HG03469 (cell line): ENCODE measurements around the gene VAV2.

Experiments
- ATAC-seq: cut with Tn5 transposase; IDR thresholded peaks from one replicate; pipeline ENCODE4 v1.9.1; 2021; ENCODE audit warnings: mild to moderate bottlenecking, moderate library complexity, moderate number of reproducible peaks; ENCODE audit not compliant: unreplicated experiment

VAV2 gene

GRCh38 chr9:133882849-133883755 lies 109.0 kb downstream of the VAV2 start:
- ATAC-seq = no peak

DNA sequence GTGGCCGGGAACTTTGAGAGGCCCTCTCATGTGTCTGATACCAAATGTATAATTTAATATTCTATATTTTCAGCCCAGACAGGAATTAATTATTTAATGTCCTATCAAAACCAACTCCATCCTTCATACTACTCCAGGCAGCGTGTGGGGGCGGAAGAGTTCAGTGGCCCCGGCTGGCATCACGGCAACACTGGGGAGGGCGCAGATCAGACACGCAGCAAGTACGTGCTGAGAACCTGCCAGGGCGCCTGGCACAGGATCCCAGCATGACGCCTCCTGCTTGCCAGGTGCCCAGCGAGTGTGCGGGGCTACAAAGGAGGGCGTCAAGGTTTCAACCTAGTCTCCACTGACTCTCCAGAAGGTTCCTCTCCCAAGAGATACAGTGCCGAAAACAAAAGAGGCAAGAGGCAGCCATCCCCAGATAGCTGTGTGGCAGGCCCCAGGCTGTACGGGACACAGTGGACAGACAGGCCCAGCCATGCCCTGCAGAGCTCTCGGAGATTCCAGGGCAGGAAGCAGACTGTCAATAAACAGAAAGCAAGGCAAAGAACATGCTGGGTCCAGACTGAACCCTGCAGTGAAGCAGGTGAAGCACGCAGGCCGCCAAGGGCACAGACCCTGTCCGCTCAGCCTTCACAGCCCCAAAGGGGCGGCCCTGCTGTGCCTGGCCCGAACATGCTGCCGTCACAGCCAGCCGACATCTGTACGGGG lies 110.3 kb downstream of the VAV2 start:
- no peak for ATAC-seq

DNA sequence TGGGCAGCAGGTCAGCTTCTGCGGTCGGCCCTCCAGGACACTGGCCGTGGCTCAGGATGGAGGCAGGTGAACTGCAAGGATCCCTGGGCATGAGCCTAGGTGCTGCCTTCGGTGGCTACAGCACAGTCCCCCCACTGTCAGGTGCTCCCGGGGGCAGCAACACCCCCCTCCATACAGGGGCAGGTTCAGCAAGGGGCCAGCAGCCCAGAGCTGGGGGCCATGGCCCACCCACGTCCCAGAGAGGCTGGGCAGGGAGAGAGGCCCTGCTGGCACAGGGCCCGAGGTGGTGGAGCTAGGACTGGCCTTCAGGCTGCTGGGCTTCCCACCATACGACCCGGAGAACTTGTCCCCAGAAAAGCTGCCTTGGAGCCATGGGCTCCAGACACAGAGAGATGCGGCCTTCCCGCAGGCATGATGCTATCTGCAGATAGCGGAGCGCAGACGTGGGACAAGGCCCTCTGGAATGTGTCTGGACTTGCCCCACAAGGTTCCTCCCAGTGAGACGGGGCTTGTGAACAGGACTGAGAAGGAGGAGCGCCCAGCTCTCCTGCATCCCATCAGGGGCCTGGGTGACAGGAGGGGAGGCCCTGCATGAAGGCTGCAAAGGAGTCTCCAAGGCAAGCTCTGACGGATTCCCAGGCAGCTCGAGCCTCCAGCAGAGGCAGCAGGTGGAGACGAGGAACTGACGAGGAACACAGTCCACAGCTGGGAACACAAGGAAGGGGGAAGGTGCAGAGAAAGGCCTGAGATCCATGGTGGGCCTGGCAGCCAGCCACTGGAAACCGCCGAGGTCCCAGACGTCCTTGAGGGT lies 111.1 kb downstream of the VAV2 start:
- ATAC-seq = no peak

DNA sequence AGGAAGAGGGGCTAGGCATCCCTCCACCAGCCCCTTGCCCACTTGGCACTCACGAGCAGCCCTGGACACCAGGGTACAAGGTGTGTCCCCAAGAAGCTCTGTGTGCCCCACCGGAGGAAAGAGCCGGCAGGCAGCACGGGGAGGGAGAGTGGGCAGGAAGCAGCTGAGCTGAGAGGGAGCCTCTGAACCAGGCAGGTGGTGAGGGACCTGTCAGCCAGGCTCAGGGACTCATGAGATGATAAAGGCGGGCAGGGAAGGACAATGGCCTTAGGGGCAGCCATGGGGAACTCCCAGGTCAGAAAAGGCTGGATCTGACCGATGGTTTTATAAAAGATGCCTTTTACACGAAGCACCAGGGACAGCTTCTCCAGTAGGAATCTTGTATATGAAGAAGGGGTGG lies 112.0 kb downstream of the VAV2 start:
- no peak for ATAC-seq

DNA sequence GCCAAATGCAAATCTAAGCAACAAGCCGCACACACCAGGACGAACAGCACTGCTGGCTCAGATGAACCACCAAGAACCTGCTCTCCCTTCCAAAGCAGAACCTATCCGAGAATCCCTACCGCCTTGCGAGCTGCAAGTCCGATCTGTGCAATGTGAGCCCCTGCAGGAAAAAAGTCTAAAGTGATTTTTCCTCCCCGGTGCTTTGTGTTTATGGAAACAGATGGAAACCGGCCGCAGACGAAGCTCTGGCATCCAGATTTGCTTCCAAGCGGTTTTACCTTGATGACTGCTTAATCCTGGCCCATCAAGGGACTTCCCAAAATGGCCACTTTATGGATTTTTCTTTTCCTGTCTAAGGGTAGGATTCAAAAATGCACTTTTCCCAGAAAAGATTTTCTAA lies 112.5 kb downstream of the VAV2 start:
- ATAC-seq = no peak

- no peak for ATAC-seq
Observed at GRCh38 chr9:133878402-133878801, 113.7 kb downstream of the VAV2 start.

GRCh38 chr9:133877967-133878366 lies 114.2 kb downstream of the VAV2 start:
- ATAC-seq = no peak

GRCh38 chr9:133877327-133877726 lies 114.8 kb downstream of the VAV2 start:
- ATAC-seq = no peak

- no peak for ATAC-seq
Observed at GRCh38 chr9:133876836-133877235, 115.3 kb downstream of the VAV2 start.

- no peak for ATAC-seq
Observed at GRCh38 chr9:133876144-133876543, 116.0 kb downstream of the VAV2 start.

- ATAC-seq = no peak
Observed at GRCh38 chr9:133875131-133875530, 117.0 kb downstream of the VAV2 start.

GRCh38 chr9:133874659-133875058 lies 117.5 kb downstream of the VAV2 start:
- no peak for ATAC-seq

DNA sequence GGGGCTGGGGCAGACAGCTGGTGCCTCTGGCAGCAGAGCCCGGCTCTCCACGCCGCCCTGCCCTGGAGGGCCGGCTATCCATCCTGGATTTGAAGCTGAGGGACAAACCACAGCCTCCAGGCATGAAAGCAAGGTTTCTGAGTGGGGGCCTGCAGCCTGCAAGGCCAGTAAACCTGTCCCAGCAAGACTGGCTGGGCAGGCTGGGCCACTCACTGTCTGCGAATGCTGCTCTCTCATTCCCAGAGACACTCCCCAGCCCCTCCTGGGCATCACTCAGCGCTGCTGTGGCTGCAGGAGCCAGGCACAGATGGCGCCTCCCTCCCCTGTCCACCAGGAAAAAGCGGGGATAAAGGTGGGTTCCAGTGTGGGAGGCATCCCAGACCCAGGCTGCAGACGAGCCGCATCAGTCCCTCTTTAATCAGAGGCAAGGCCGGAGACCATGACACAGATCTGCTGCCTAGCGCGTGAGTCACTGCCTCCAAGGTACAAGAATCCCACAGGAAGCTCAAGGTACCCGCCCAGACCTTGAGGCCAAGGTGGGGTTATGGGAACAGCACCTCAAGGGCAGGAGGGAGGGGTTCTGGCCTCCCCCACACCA lies 118.0 kb downstream of the VAV2 start:
- ATAC-seq = no peak

DNA sequence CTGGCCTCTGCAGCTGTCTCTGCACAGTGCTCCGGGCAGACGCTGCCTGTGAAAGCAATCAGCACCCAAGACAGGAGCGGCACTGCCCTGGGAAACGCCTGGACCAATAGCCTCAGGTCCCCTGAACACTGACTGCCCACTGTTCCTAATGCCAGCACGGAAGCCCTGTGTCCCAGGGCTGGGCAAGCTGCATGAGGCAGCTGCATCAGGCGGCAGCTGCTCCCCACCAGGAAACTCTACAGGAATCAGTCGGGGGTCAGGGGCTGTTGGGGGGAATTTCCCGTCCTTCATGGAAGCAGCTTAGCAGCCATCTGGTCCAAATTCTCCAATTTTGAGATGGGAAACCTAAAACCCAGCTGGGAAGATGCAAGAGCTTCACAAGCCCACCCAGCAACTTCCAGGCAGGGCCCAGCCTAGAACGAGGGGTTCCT lies 118.6 kb downstream of the VAV2 start:
- no peak for ATAC-seq

- no peak for ATAC-seq
Observed at GRCh38 chr9:133873009-133873408, 119.1 kb downstream of the VAV2 start.

DNA sequence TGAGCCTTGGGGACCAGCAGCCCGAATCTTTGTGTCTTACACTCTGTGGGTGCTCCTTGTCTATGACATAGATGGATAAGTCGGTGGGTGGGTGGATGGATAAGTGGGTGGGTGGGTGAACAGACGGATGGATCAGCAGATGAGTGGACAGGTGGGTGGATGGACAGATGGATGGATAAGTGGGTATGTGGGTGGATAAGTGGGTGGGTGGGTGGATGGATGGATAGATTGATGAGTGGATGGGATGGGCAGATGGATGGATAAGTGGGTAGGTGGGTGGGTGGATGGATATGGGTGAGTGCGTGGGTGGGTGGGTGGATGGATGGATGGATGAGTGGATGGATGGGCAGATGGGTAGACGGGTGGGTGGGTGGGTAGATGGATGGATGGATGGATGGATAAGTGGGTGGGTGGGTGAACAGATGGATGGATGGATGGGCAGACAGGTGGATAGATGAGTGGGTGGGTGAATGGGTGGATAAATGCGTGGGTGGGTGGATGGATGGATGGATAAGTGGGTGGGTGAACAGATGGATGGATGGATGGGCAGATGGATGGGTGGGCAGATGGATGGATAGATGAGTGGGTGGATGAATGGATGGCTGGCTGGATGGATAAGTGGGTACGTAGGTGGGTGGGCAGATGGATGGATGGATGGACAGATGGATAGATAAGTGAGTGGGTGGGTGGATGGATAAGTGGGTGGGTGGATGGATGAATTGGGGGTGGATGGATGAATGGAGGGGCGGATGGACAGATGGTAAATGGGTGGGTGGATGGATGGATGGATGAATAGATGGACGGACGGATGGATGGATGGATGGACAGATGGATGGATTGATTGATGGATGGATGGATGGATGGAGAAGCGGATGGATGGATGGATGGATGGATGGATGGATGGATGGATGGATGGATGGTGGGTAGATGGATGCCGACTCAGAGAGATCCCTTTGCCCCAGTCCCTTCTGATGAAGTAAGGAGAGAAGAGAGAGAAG lies 121.2 kb downstream of the VAV2 start:
- ATAC-seq = no peak

- no peak for ATAC-seq
Observed at GRCh38 chr9:133869674-133870405, 122.3 kb downstream of the VAV2 start.

DNA sequence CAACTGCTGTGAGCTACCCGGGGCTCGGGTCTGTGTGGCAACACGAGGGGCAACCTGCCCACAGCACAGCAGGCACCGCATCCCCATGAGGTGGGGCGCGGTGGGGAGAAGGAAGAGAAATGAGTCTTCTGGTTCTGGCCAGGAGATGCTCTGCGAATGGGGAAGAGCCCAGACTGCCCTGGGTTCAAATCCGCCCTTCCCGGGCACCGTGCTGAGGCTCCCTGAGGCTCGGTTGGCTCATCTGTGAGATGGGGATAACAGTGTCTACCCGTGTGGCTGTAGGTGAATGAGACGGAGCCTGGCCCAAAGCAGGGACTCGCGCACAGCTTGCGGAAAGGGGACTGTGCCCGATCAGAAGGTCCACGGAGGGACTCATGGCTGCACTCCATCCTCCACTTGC lies 123.9 kb downstream of the VAV2 start:
- ATAC-seq = no peak

DNA sequence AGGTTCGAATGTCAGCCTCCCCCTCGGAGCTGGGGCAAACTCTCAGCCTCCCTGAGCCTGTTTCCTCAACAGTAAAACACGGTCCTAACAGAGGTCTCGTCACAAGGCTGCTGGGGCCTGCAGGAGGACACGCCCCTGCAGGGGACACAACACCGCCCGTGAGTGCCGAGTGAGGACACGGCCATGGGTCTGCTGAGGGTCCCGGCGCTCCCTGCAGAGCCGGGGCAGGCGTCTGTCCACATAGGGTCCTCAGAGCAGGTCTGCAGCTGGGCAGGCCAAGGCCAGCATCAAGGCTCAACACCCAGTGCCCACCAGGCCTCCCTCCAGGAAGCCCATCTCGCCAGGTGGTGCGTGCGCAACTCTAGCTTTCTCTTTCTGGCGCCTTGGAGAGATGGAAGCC lies 125.2 kb downstream of the VAV2 start:
- ATAC-seq = no peak
